ENCODE measurements around the gene SLCO1B3. TPM values are rescaled to one million over a fixed set of nuclear protein-coding genes. Genes with fewer than 3 reads are reported as not detected.
"Not testable (repeated sequence)": the region's sequence is repeated elsewhere in the genome, so short reads cannot be mapped to it uniquely, and the experiment has no call there.

The SLCO1B3 gene
- polyA plus RNA-seq (ENCODE audit: insufficient read length in 3 of 3) = not detected
- long read RNA-seq, donor 1 = 0 reads
- long read RNA-seq, donor 2 = 0 reads
- long read RNA-seq, donor 3 = 0 reads
- long read RNA-seq, donor 4 = 0 reads
- long read RNA-seq, donor 5 = 0 reads
- long read RNA-seq, donor 6 = 0 reads
- long read RNA-seq, donor 7 = 0 reads
- long read RNA-seq, donor 8 = 0 reads
- long read RNA-seq, donor 9 = 0 reads
- long read RNA-seq, donor 10 = 0 reads
- long read RNA-seq, donor 11 = 0 reads
- long read RNA-seq, donor 12 = 0 reads
- long read RNA-seq, donor 13 = 0 reads
- long read RNA-seq, donor 14 = 0 reads
- long read RNA-seq, donor 15 = 0 reads
- long read RNA-seq, donor 16 = 0 reads

- DNase-seq = no peak
These were observed at the start of gene SLCO1B3 for GRCh38 chr12:20810487-20810886. Gene SLCO1B3, plus strand, starts transcription at chr12:20810705. Its CDS starts 5,034 bp downstream, at chr12:20815739.

GRCh38 chr12:20777420-20777819 lies 33.1 kb upstream of the SLCO1B3 start:
- no peak for DNase-seq

GRCh38 chr12:20778969-20779368 lies 31.5 kb upstream of the SLCO1B3 start:
- no peak for DNase-seq

GRCh38 chr12:20779971-20780370 lies 30.5 kb upstream of the SLCO1B3 start:
- not testable (repeated sequence) for DNase-seq

GRCh38 chr12:20783796-20784357 lies 26.6 kb upstream of the SLCO1B3 start:
- not testable (repeated sequence) for DNase-seq

GRCh38 chr12:20792971-20793370 lies 17.5 kb upstream of the SLCO1B3 start:
- no peak for DNase-seq

GRCh38 chr12:20798554-20798953 lies 12.0 kb upstream of the SLCO1B3 start:
- peak; percentile 8 for DNase-seq

- DNase-seq = no peak
These were observed 10.3 kb upstream of the SLCO1B3 start for GRCh38 chr12:20800160-20800559.

- no peak for DNase-seq
These were observed 9.5 kb upstream of the SLCO1B3 start for GRCh38 chr12:20801035-20801434.

- no peak for DNase-seq
These were observed 4.6 kb upstream of the SLCO1B3 start for GRCh38 chr12:20805921-20806320.

GRCh38 chr12:20807192-20808080 lies 3.1 kb upstream of the SLCO1B3 start:
- DNase-seq = no peak

- no peak for DNase-seq
These were observed 2.0 kb upstream of the SLCO1B3 start for GRCh38 chr12:20808521-20808920.

GRCh38 chr12:20815574-20815973 lies 5.1 kb downstream of the SLCO1B3 start:
- no peak for DNase-seq

- no peak for DNase-seq
These were observed 11.9 kb downstream of the SLCO1B3 start for GRCh38 chr12:20822415-20822814.

- DNase-seq = no peak
These were observed 12.4 kb downstream of the SLCO1B3 start for GRCh38 chr12:20822925-20823324.

- no peak for DNase-seq
These were observed 19.4 kb downstream of the SLCO1B3 start for GRCh38 chr12:20829919-20830318.

- DNase-seq = no peak
These were observed 20.0 kb downstream of the SLCO1B3 start for GRCh38 chr12:20830456-20830855.

- DNase-seq = no peak
These were observed 22.4 kb downstream of the SLCO1B3 start for GRCh38 chr12:20832911-20833310.

- no peak for DNase-seq
These were observed 42.1 kb downstream of the SLCO1B3 start for GRCh38 chr12:20852649-20853048.

GRCh38 chr12:20863056-20863455 lies 52.6 kb downstream of the SLCO1B3 start:
- no peak for DNase-seq

GRCh38 chr12:20865873-20866272 lies 55.4 kb downstream of the SLCO1B3 start:
- no peak for DNase-seq

GRCh38 chr12:20868277-20868676 lies 57.8 kb downstream of the SLCO1B3 start:
- no peak for DNase-seq

GRCh38 chr12:20883288-20883687 lies 72.8 kb downstream of the SLCO1B3 start:
- DNase-seq = no peak
